Loucy (cell line): ENCODE measurements around the gene DTNB.

ENCODE experiments used
- EZH2phosphoT487 ChIP-seq: fragments of 200-600 bp; IDR thresholded peaks from 2 replicates; pipeline ENCODE4 v1.6.1; 2018; ENCODE audit warnings: antibody characterized with exemption, mild to moderate bottlenecking, moderate library complexity, borderline replicate concordance
- TF ChIP-seq, protein P1 (sequence below): fragments of 200-600 bp; sonication (generic); conservative IDR thresholded peaks from 2 replicates; pipeline ENCODE4 v1.5.1; 2014; ENCODE audit warnings: mild to moderate bottlenecking, antibody characterized with exemption, low read length

DNA sequence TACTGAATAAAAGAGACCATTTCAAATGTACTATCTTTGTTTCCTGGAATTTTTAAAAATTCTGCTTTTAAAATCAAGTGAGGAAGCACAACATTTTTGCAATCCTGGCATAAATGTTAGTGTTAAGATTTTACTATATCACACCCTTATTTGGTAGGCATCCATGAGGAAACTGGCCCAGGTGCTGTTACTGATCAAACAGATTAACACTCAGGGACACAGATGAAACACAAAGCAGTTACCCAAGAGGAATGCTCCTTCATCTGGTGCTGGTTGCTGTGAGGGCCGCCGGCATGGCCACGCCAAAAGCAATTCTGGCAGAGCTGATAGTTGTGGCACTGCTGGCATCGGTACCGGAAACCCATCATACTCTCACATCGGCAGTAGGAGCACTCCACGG, 96.8 kb downstream of the DTNB start:
- TF ChIP-seq, protein P1, sequence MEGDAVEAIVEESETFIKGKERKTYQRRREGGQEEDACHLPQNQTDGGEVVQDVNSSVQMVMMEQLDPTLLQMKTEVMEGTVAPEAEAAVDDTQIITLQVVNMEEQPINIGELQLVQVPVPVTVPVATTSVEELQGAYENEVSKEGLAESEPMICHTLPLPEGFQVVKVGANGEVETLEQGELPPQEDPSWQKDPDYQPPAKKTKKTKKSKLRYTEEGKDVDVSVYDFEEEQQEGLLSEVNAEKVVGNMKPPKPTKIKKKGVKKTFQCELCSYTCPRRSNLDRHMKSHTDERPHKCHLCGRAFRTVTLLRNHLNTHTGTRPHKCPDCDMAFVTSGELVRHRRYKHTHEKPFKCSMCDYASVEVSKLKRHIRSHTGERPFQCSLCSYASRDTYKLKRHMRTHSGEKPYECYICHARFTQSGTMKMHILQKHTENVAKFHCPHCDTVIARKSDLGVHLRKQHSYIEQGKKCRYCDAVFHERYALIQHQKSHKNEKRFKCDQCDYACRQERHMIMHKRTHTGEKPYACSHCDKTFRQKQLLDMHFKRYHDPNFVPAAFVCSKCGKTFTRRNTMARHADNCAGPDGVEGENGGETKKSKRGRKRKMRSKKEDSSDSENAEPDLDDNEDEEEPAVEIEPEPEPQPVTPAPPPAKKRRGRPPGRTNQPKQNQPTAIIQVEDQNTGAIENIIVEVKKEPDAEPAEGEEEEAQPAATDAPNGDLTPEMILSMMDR = no peak
- no peak for TF ChIP-seq EZH2phosphoT487
